OCI-LY1 (cell line): ENCODE results near the gene FLYWCH1.

Experiments used
- EZH2 ChIP-seq: fragments of 200-600 bp; sonication (generic), shearing (Covaris generic); IDR thresholded peaks from 2 replicates; pipeline ENCODE4 v1.8.0; 2017; ENCODE audit warnings: borderline replicate concordance, mixed run types, mild to moderate bottlenecking, antibody characterized with exemption, low read length, moderate library complexity, mixed read lengths
- TF ChIP-seq, protein P1 (sequence below): fragments of 200-600 bp; sonication (generic), shearing (Covaris generic); IDR thresholded peaks from 2 replicates; pipeline ENCODE4 v1.5.1; 2017; ENCODE audit warnings: mild to moderate bottlenecking, antibody characterized with exemption, low read length, moderate library complexity, mixed read lengths

DNA sequence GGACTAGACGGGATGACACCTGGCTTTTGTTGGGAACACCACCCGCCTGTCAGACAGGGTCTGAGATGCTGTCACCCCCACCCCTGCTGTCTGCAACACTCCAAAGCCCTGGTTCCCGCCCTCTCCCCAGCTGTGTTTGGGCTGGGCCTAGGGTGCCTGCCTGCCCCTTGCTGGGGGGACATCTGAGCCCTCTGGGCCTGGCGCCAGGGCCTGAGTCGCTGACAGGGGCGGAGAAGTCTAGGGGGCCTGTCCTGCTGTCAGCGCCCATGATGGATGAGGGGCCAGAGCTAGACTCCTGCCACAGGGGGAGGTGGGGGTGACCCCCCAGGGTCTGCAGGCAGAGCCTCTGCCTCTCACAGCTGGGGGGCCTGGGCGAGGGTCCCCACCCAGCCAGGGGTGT, 76.1 kb downstream of the FLYWCH1 start:
- TF ChIP-seq, protein P1, sequence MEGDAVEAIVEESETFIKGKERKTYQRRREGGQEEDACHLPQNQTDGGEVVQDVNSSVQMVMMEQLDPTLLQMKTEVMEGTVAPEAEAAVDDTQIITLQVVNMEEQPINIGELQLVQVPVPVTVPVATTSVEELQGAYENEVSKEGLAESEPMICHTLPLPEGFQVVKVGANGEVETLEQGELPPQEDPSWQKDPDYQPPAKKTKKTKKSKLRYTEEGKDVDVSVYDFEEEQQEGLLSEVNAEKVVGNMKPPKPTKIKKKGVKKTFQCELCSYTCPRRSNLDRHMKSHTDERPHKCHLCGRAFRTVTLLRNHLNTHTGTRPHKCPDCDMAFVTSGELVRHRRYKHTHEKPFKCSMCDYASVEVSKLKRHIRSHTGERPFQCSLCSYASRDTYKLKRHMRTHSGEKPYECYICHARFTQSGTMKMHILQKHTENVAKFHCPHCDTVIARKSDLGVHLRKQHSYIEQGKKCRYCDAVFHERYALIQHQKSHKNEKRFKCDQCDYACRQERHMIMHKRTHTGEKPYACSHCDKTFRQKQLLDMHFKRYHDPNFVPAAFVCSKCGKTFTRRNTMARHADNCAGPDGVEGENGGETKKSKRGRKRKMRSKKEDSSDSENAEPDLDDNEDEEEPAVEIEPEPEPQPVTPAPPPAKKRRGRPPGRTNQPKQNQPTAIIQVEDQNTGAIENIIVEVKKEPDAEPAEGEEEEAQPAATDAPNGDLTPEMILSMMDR = no peak
- no peak for TF ChIP-seq EZH2
